ENCODE measurements around the gene TFAP2D. TPM values are rescaled to one million over a fixed set of nuclear protein-coding genes. Genes with fewer than 3 reads are reported as not detected.

Gene TFAP2D
- total RNA-seq, 1 experiment from 2014 or later, result not detected

- DNase-seq (ENCODE audit: low spot score), result no peak
These were observed 105.3 kb downstream of the TFAP2D start, which contains the start of gene TFAP2B for GRCh38 chr6:50818673-50819072. Gene TFAP2B, plus strand, starts transcription at chr6:50818871. Its CDS starts 21 bp downstream, at chr6:50818892.

- DNase-seq (ENCODE audit: low spot score), result no peak
These were observed 106.2 kb downstream of the TFAP2D start for GRCh38 chr6:50819466-50819903.

GRCh38 chr6:50819904-50820868 is 106.9 kb downstream of the TFAP2D start:
- DNase-seq (ENCODE audit: low spot score), result no peak

- no peak for DNase-seq (ENCODE audit: low spot score)
These were observed 107.5 kb downstream of the TFAP2D start for GRCh38 chr6:50820869-50821264.

GRCh38 chr6:50821441-50822077 is 108.2 kb downstream of the TFAP2D start:
- DNase-seq (ENCODE audit: low spot score), result no peak

GRCh38 chr6:50822078-50822476 is 108.8 kb downstream of the TFAP2D start:
- no peak for DNase-seq (ENCODE audit: low spot score)

Other genes with a start within 250 kb of the TFAP2D start
- gene TFAP2B, start 105.3 kb downstream of the TFAP2D start, total RNA-seq (2014; rRNA removed; shearing (Covaris generic)), result not detected in 2 replicates